A172 (cell line): Measurements from ENCODE around the gene HNF4A. TPM values are rescaled to one million over a fixed set of nuclear protein-coding genes. Genes with fewer than 3 reads are reported as not detected.

ENCODE experiments used
- DNase-seq: peaks from one replicate; pipeline ENCODE4 v3.0.0-alpha.2; 2015; ENCODE audit warnings: low spot score
- total RNA-seq: library from RNA; depleted of rRNA; stranded (reverse); fragments of >200 nt; shearing (Covaris generic); gene quantifications from 2 replicates; pipeline ENCODE4 v1.2.3, GENCODE V29; 2014

HNF4A gene
- total RNA-seq, 1 experiment from 2014 or later = not detected

DNA sequence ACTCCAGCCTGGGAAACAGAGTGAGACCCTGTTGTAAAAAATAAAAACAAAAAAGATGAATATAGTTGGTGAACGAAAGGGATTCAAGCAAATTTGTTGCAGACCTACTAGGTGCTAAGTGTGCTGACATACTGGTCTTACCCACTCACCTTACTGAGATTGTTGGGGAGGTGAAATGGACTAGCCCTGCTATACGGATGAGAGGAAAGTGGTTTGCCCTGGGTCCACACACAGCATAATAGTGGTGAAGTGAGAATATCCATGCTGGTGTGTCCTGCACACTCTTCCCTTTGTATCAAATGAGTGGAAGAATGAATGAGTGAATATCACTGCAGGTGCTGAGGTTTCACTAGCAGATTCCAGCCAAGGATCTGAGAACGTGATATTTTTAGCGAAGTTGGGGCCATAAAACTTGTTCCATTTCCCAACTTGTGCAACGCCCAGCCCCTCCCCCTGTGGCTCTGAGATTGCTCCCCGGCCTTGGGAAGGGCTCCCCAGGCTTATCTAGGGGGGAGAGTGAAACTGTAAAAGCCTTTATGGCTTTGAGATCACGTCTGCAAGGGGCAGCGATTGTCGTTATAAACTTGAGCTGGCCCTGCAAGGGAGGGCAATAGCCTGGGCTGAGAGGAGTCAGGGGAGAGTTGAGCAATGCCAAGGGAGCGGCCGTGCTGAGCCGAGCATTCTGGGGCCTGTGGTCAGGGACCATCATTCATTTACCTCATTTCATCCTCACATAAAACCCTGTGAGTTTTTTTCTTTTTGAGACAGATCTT is 87.0 kb downstream of the HNF4A start:
- no peak for DNase-seq

DNA sequence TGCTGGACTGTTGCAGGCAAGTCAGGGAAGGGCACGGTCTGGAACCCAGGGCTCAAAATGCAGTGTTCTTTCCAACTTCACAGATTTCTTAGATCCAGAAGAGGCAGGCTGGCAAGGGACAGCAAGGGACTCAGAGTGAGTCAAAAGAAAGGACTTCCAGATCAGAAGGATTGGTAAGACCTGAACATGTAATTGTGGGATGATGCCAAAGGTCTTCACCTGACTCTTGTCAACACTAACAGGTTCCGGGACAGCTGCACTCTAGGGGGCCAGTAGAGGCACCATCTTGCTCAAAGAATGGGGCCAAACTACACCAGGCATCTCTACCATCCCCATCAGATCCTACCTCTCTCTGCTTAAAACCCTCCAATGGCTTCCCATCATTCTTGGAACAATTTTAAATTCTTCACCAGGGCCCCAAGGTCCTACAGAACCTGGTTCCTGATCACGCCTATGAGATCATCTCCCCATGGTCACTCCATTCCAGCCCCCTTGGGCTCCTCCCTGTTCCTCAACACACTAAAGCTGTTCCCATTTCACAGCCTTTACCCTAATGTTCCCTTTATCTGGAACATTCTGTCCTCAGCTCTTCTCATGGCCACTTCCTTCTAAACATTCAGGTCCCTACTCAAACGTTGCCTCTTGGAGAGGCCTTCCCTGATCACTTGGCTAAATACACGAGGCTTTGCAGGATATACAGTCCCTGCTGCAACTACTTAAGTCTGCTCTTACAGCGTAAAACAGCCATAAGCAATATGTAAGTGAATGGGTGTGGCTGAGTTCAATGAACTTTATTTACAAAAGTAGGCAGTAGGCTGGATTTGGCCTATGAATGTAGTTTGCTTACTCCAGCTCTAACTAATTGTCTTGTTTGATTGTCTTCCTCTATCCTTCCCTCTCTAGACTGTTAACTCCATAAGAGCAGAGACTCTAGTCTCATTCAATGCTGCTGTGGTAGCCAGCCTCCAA is 90.5 kb downstream of the HNF4A start:
- no peak for DNase-seq

DNA sequence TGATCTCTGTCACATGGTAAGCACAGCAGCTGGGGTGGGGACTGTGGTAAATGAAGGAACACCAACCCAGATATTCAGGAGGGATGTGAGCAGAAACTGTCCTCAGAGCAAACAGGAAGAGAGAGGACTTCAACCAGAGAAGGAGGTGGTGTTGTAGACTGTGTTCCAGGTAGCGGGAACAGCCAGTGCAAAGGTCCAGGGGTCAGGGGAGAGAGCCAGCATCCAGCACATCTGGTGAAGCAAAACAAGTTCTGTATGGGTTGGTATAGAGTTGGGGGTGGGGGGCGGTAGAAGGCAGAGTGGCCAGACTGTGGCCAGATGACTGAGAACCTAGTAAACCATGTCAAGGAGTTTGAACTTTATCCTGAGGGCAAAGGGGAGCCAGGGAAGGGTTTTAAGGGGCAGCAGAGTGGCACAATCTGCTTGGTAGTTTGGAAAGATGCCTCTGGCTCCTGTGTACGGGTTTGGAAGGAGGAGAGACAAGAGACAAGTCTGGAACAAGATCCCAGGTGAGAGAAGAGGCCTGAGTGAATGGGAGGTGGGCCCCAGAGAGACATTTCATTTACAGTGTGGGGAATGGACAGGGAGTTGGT is 92.4 kb downstream of the HNF4A start:
- DNase-seq = no peak

DNA sequence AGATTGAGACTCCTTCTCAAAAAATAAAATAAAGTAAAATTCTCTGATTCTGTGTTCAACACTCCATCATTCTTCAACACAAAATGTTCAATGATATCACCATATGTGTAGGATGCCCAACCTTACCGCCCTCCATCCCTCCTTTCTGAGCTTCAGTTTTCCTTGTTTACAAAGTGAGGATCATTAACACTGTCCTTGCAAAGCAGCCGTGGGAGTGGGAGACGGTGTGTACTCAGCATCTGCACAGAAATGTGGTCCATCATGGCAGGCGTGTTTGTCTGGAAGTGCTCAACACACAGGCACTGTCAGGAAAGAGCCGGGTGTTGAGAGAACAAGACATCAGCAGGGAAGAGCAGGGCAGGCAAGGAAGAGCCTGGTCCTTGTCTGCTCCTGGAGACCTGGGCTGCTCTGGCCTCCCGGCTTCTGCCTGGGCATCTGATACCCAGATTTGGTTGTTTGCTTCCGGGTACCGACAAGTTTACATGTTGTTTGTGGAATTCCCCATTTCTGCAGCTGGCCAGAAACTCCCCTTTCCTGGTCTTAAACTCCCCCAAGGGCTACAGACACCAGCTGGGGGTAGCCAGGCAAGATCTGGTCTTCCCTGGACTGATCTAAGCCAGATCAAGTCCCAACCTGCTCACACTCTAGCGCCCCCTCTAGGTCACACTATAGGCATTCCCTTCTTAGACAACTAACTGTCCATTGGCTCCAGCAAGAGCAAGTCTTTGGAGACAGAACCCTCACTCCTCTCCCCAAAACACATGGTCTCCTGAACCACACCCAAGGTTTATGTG is 93.5 kb downstream of the HNF4A start:
- peak; percentile 21 for DNase-seq

DNA sequence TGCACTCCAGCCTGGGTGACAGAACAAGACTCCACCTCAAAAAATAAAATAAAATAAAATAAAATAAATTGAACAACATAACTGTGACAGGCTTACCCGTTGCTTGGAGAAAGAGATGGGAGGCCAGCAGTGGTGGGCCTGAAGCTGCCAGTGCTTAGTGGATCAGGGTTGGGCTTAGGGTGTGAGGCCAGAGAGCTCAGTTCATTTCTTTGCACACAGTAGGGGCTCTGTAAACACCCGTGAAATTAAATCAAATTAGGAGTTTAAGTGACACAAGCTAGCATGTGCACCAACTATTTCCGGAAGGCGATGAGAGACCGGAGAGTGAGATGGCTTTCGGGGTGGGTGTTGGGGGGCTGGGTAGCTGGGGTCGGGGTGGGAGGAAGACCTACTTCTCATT is 94.4 kb downstream of the HNF4A start:
- DNase-seq = no peak

DNA sequence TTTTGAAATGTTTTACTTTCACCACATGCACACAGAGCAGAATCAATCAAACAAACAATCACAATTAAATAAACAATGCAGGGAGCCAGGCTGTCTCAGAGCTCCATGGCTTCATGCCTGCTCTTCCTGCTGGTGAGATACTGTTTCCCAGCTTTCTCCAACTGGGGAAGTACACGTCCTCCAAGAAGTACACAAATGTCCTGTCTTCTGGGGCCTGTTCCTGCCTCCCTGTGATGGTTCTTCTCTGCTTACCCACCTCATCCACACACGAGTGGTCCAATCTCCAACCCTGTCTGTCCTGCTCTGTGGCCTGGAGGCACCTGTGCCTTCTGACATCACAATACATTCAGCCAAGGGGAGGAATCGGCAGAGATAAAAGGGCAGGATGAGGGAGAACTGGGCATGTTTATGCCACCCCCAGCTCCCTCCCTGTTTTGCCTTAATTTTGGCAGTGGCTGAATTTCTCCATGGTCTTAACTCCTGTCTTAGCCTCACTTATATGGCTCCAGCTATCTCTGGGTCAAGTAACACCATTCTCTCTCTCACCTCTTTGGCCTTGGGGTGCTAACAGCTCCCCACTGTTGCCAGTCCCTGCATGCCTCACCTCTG is 94.9 kb downstream of the HNF4A start:
- DNase-seq = no peak

DNA sequence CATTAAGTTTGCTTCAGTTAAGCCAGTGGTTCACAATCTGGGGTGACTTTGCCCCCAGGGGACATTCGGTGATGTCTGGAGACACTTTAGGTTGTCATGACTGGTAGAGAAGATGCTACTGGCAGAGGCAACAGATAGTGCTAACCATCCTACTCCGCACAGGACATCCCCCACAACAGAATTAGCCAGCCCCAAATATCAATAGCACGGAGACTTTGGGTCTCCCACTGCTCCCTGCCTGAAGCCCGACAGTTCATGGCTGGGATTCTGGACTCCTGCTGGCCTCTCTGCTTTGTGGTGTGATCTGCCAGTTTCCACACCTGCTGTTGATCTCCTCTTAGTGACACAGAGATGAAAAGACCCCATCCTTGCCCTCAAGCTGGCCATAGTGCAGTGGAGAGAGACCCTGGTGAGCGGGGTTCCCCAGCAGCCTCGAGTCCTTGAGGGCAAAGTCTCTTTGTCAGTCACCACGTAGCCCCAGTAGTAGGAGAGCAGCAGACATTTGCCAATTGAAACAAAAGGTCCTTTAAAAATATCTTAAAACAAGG is 95.5 kb downstream of the HNF4A start:
- DNase-seq = no peak

DNA sequence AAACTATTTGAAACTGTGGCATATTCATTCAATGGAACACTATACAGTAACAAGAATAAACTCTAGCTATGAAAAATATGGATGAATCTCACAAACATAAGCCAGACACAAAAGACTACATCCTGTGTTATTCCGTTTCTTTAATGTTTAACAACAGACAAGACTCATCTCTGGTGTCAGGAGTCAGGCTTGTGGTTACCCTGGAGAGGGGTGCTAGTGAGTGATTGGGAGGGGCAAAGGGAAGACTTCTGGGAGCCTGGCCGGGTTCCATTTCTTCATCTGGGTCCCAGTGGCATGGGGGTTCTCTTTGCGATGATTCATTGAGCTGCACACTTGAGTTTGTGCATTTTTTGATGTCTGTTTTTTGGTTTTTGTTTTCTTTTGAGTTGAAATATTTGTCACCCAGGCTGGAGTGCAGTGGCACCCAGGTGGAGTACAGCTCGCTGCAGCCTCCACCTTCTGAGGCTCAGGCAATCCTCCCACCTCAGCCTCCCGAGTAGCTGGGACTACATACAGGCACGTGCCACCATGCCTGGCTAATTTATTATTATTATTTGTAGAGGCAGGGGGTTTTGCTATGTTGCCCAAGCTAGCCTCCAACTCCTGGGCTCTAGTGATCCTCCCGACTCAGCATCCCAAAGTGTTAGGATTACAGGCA is 98.9 kb downstream of the HNF4A start:
- peak; percentile 22 for DNase-seq

DNA sequence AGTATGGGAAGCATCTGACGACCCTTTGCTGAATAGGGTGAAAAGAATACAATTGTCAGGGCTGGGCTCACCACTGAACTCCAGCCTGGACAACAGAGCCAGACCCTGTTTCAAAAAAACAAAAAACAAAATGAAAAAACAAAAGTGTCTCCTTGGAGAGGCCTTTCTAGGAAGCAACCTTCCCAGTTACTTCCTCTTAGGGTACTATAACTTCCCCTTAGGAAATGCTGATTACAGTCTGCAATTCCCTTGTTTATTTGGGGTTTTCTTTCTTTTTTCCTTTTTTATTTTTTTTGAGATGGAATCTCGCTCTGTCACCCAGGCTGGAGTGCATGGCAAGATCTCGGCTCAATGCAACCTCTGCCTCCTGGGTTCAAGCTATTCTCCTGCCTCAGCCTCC is 99.6 kb downstream of the HNF4A start:
- DNase-seq = no peak

DNA sequence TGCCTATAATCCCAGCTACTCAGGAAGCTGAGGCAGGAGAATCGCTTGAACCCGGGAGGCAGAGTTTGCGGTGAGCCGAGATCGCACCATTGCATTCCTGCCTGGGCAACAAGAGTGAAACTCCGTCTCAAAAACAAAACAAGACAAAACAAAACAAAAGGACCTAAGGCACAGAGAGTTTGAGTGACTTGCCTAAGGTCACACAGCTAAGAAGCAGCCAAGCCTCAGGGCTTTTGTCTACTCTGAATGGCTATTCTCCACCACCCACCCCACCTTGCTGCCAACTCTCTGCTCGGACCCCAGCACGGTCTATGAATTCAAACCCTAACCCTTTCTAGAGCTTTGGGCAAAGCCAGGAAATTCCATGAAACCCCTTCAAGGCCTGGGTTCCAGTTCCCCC is 101.1 kb downstream of the HNF4A start:
- no peak for DNase-seq

DNA sequence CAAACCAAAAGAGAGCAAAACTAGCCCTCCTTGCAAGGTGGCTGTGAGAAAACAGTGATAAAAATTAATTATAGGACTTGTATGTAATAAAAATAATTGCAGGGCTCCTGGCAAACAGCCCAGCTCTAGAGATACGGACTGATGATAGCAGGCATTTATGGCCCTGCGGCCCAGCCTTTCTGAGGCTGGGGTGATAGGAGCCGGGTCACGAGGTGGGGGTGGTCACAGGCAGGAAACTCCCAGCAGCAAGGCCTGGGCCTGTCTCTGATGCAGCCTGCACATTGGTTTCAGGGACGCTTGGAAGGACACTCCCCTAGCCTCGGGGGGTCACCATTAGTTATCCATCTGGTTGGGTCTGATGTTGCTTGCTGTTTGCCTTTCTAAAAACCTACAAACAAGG is 101.5 kb downstream of the HNF4A start:
- no peak for DNase-seq

DNA sequence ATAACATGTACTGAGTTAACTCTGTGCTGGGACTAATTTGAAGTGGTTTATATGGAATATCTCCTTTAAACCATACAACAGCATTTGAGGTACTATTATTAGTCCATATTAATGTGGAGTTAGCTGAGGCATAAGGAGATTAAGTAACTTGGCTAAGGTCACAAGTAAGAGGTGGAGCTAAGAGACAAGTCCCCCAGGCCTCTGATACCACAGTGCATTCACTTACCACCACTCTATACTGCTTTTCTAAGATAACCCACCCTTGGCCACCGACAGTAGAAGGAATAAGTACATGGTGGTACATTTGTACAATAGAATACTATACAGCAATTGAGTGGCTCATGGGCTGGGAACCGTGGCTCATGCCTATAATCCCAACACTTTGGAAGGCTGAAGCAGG is 103.8 kb downstream of the HNF4A start:
- DNase-seq = no peak

DNA sequence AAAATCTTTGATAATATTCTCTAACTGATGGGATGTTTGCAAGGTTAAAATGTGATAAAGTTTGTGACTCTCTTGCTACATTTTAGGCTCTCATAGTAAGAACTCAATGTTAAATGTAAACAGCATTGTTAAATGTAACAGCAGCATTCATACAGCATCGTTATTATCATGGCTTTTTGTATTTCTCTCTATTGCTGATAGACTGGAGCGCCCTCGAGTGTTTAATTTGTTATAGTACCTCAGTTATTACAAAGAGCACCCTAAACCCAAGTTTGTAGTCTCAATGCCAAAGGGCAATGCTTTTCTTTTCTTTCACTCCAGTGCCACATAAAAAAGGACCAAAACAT is 105.3 kb downstream of the HNF4A start:
- DNase-seq = peak; percentile 51

DNA sequence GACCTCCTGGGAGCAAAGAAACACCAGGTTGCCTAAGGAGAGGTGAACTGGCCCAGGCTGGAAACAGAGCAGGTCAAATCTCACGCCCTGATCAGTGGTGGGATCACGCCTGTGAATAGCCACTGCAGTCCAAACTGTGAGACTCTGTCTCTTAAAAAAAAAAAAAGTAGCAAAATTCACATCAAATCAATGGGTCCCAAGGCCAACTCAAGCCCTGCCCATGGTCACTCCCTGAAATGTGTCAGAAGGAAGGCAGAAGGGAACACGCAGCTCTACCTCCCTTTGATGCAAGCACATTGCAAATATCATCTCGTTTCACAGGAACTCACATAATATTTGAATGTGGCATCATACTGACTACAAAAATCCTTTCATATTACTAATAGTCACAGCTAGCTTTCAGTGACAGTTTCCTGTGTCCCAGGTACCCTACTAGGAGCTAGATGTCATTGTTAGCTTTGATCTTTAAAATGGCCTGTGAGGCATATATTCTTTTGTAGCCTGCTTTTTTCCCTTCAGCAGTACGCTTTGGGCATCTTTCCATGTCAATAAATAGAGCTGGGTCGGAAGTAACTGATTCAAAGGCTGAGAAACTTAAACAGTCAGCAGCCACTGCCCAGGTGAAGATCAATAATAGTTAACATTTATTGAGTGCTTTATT is 105.8 kb downstream of the HNF4A start:
- DNase-seq = no peak

DNA sequence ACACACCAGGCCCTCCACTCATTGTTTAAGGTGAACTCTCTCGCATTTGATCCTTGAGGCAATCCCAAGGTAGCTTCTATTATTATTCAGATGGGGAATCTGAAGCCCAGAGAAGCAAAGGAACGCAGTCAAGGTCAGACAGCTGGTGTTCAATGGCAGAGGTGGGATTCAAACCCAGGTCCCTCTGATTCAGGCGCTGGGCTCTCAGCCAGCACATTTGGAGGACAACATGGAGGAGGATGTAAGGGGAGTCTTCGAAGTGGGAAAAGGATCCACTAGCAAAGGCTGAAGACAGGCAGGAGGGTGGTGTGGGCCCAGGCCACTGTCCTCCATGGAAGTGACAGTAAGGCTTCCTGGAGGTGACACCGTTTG is 106.3 kb downstream of the HNF4A start:
- no peak for DNase-seq

DNA sequence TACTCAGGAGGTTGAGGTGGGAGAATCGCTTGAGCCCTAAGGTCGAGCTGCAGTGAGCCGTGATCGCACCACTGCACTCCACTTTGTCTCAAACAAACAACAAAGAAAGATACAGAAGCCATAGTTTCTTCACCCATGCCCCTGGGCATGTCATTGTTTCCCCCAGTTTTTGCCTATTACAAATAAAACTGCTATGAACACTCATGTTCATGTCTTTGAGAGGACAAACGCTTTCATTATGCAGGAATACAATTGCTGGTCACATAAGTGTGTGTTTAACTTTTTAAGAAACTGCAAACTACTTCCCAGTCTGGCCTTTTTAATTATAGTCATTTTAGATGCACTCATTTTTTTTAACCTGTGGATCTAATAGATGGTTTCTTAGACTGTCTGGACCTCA is 108.0 kb downstream of the HNF4A start:
- DNase-seq = no peak

DNA sequence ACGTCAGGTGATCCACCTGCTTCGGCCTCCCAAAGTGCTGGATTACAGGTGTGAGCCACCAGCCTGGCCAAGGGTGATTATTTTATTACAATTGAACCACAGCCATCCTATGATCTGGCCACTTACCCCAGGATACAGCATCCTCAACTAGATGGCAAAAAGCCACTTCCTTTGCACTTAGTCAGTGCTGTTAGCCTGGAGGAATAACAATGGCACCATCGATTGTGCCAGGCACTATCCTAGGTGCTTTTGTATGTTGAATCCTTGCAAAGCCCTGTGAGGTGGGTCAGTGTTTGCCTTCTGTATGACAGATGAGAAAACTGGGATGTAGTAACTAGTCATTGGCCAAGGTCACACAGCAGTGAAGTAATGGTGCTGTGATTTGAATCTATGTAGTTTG is 109.0 kb downstream of the HNF4A start:
- no peak for DNase-seq

DNA sequence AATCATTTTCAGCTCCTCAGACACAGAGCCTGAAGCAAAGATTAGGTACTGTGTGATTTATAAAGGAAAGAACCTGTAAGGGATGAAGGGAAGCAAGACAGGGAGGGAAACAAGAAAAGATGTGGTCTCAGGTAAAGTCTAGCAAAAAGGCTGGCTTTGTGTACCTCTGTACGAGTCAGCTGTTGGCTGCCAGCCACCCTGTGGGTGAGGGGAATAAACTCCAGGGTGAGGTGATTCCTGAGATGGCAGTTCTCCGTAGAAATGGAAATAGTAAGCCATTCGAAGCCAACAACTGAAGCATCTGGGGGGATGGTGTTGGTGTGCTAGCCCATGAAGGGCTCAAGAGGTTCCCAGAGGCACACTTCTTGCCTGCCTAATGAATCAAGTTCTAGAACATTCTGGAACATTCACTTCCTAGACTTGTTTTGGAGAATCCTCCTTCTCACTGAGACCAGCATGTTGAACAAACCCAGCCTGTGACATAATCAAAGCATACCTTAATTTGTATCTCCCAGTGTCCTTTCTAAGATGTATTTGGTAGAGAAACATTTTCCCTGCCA is 109.6 kb downstream of the HNF4A start:
- no peak for DNase-seq

DNA sequence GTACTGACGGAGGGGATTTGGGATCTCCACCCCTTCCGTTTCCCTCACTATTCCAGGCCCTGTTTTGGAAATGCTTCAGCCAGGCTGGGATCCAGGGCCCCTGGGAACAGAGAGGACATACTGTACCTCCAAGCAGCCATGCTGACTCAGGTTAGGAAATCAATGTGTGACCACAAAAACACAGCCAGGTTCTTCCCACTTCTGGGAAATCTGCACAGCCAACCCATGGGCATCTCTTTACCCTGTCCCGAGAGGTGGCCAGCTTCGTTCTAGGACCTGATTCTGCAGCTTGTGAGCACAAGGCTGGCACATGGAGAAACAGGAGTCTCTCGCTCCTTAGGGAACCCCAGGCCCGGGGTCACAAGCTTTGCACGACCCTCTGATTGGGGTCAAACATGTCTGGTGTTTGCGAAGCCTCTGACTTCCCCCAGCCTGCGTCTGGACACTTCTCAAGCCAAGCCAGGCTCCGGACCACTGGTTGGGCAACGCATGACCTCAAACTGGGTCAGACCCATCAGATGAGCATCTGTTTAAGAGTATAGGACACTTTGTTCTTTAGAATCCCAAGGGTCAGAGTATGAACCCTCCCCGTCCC is 111.9 kb downstream of the HNF4A start:
- no peak for DNase-seq
